GM12864 (cell line): Measurements from ENCODE around the gene LRRC45.

Experiments used
- DNase-seq: peaks from one replicate; pipeline ENCODE4 v3.0.0-alpha.2; 2011; ENCODE audit warnings: low read depth
- H3K4me3 ChIP-seq: 2 replicates; pipeline ENCODE4 v1.5.1; 2011; ENCODE audit warnings: mild to moderate bottlenecking, low read depth, low read length, control low read depth
- CTCF ChIP-seq: IDR thresholded peaks from 2 replicates; pipeline ENCODE4 v1.5.1; 2011; ENCODE audit warnings: low read depth, mild to moderate bottlenecking, moderate library complexity, low read length, control low read depth, inconsistent platforms; ENCODE audit errors: missing control alignments

The LRRC45 gene

GRCh38 chr17:82022981-82023446 lies at the start of gene LRRC45:
TSS of gene LRRC45 (plus strand) at chr17:82023305. CDS start at chr17:82023644, 339 bp downstream.
- TF ChIP-seq CTCF: no peak
- peak within 1 kb of the TSS; percentile 89 for H3K4me3 ChIP-seq
- peak; percentile 97 for DNase-seq

- H3K4me3 ChIP-seq: no peak overlapping the region
- no peak for DNase-seq
- no peak for TF ChIP-seq CTCF
Measured at GRCh38 chr17:81973432-81973831, 49.7 kb upstream of the LRRC45 start.

- no peak for TF ChIP-seq CTCF
- H3K4me3 ChIP-seq: peak overlapping the region; percentile 82
- DNase-seq: no peak
Measured at GRCh38 chr17:81976332-81977210, 46.5 kb upstream of the LRRC45 start.

- DNase-seq: peak; percentile 58
- TF ChIP-seq CTCF: no peak
- H3K4me3 ChIP-seq: peak within 1 kb of the TSS; percentile 82
Measured at GRCh38 chr17:81977211-81977808, 45.8 kb upstream of the LRRC45 start, which contains the start of gene ASPSCR1. TSS of gene ASPSCR1 (plus strand) at chr17:81977629. CDS start at chr17:81977647, 18 bp downstream.

- H3K4me3 ChIP-seq: peak overlapping the region; percentile 82; the same call in 1 of the 2 replicates
- no peak for DNase-seq
- TF ChIP-seq CTCF: no peak
Measured at GRCh38 chr17:81978524-81979298, 44.4 kb upstream of the LRRC45 start.

GRCh38 chr17:81980122-81980521 lies 43.0 kb upstream of the LRRC45 start:
- no peak for DNase-seq
- H3K4me3 ChIP-seq: no peak overlapping the region
- no peak for TF ChIP-seq CTCF
